Measurements from ENCODE around the gene SERPINE3.

Gene SERPINE3

DNA sequence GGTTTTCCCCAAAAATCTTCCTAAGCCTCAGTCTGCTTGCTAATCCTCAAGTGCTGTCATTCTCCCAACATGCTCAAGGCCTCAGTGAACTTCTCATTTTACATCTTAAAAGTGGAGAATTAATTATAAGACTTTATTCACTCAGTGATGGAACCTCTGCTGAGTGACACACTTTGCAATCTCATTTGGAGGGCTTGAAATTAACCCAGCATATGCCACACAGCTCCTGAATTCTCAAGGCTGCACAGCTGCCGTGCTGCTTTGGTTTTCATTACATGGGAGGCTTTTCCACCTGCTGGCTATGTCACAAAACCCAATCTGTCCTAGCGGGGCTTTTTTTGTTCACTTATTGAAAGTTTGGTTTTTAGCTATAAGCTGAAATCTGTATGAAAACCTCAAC, 28.3 kb upstream of the SERPINE3 start:
- TF ChIP-seq EZH2 (optimal IDR thresholded peaks at IDR 0.05; ENCODE audit: low read depth, low read length): no peak
- TF ChIP-seq, protein P1, sequence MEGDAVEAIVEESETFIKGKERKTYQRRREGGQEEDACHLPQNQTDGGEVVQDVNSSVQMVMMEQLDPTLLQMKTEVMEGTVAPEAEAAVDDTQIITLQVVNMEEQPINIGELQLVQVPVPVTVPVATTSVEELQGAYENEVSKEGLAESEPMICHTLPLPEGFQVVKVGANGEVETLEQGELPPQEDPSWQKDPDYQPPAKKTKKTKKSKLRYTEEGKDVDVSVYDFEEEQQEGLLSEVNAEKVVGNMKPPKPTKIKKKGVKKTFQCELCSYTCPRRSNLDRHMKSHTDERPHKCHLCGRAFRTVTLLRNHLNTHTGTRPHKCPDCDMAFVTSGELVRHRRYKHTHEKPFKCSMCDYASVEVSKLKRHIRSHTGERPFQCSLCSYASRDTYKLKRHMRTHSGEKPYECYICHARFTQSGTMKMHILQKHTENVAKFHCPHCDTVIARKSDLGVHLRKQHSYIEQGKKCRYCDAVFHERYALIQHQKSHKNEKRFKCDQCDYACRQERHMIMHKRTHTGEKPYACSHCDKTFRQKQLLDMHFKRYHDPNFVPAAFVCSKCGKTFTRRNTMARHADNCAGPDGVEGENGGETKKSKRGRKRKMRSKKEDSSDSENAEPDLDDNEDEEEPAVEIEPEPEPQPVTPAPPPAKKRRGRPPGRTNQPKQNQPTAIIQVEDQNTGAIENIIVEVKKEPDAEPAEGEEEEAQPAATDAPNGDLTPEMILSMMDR (IDR thresholded peaks at IDR 0.05; ENCODE audit: low read length): no peak
- no peak for TF ChIP-seq EZH2phosphoT487 (IDR thresholded peaks at IDR 0.05; ENCODE audit: low read length)
- H3K4me3 ChIP-seq (ENCODE audit: low read length): no peak overlapping the region
- H2AFZ ChIP-seq (ENCODE audit: low read length): no peak overlapping the region

DNA sequence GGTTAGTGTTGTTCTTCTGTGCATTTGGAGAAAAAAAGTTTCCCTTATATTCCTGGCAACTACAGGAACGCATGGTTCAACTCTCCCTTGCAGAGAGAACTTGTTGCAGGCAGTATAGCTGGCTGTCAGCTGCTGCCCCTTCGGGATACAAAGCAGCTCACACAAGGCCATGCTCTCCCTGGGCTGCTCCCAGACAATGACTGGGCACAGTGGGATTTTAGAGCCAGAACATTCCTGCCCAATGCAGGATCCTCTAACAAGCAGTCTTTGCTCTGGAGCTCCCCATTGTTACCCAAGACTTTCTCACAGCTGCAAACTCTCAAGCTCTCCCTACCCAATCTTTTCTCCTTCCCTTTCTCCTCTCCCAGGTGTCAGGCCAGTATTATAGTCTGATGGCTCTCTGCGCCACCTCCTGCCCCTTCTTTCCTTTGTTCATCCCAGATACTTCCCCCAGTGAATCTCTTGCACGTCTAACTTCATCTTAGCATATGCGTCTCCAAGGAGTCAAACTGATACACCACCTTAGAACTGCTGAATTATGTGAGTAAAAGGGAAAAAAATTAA, 27.5 kb upstream of the SERPINE3 start:
- Histone ChIP-seq H3K36me3 (replicated peaks; ENCODE audit: insufficient read depth, low read length) (no peaks in the 10 kb centered on the region), H3K27ac (ENCODE audit: low read length) (no peak overlapping the region), H4K20me1 (ENCODE audit: insufficient read depth, low read length) (no peaks in the 10 kb centered on the region), H3K9ac (ENCODE audit: low read length) (no peak overlapping the region), H3K79me2 (ENCODE audit: low read length) (no peaks in the 10 kb centered on the region), H2AFZ (ENCODE audit: low read length) (no peak overlapping the region), H3K4me3 (ENCODE audit: low read length) (no peak overlapping the region), H3K4me2 (ENCODE audit: low read depth, low read length) (no peak overlapping the region), H3K27me3 (replicated peaks; ENCODE audit: insufficient read depth, low read length) (no peaks in the 10 kb centered on the region), H3K4me1 (ENCODE audit: low read length) (no peaks in the 10 kb centered on the region), H3K9me2 (replicated peaks; ENCODE audit: insufficient read depth, low read length) (no peaks in the 10 kb centered on the region), H3F3A (ENCODE audit: insufficient read depth, low read length) (no peaks in the 10 kb centered on the region), H3K9me3 (replicated peaks; ENCODE audit: insufficient read depth, low read length) (no peaks in the 10 kb centered on the region)
- TF ChIP-seq EZH2 (optimal IDR thresholded peaks at IDR 0.05; ENCODE audit: low read depth, low read length) (no peak), EZH2phosphoT487 (IDR thresholded peaks at IDR 0.05; ENCODE audit: low read length) (no peak)
- TF ChIP-seq, protein P1 (IDR thresholded peaks at IDR 0.05; ENCODE audit: low read length): no peak
- DNase-seq: no peak

More for the DNA sequence above, 28.3 kb upstream of the SERPINE3 start:
- no peak overlapping the region for H3K27ac ChIP-seq (ENCODE audit: low read length)
- H3K79me2 ChIP-seq (ENCODE audit: low read length): no peaks in the 10 kb centered on the region
- no peaks in the 10 kb centered on the region for H3K9me2 ChIP-seq (replicated peaks; ENCODE audit: insufficient read depth, low read length)
- no peaks in the 10 kb centered on the region for H4K20me1 ChIP-seq (ENCODE audit: insufficient read depth, low read length)
- no peaks in the 10 kb centered on the region for H3F3A ChIP-seq (ENCODE audit: insufficient read depth, low read length)
- no peak for DNase-seq
- H3K9ac ChIP-seq (ENCODE audit: low read length): no peak overlapping the region
- H3K4me1 ChIP-seq (ENCODE audit: low read length): no peaks in the 10 kb centered on the region
- no peaks in the 10 kb centered on the region for H3K36me3 ChIP-seq (replicated peaks; ENCODE audit: insufficient read depth, low read length)
- H3K4me2 ChIP-seq (ENCODE audit: low read depth, low read length): no peak overlapping the region
- H3K27me3 ChIP-seq (replicated peaks; ENCODE audit: insufficient read depth, low read length): no peaks in the 10 kb centered on the region
- no peaks in the 10 kb centered on the region for H3K9me3 ChIP-seq (replicated peaks; ENCODE audit: insufficient read depth, low read length)

DNA sequence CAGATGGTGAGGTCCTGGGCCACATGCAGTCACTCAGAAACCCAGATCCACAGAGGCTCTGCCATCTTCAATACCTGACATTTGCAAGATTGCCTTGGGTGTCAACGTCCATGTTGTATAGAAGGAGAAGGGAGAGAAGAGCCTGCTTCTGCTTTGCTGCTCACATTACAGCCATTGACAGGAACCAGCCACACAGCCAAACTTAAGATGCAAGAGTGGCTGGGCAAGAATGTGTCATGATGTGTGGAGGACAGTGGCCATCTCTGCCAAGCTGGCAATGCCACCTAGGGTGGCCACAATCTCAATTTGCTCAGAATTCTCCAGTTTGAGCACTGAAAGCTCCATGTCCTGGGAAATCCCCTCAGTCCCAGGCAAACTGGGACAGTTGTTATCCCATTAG, 25.9 kb upstream of the SERPINE3 start:
- Histone ChIP-seq H3K4me2 (ENCODE audit: low read depth, low read length) (no peak overlapping the region), H3K9me2 (replicated peaks; ENCODE audit: insufficient read depth, low read length) (no peaks in the 10 kb centered on the region), H4K20me1 (ENCODE audit: insufficient read depth, low read length) (no peaks in the 10 kb centered on the region), H3F3A (ENCODE audit: insufficient read depth, low read length) (no peaks in the 10 kb centered on the region), H3K4me1 (ENCODE audit: low read length) (no peaks in the 10 kb centered on the region), H3K4me3 (ENCODE audit: low read length) (no peak overlapping the region), H2AFZ (ENCODE audit: low read length) (no peak overlapping the region), H3K9me3 (replicated peaks; ENCODE audit: insufficient read depth, low read length) (no peaks in the 10 kb centered on the region), H3K9ac (ENCODE audit: low read length) (no peak overlapping the region), H3K36me3 (replicated peaks; ENCODE audit: insufficient read depth, low read length) (no peaks in the 10 kb centered on the region), H3K27me3 (replicated peaks; ENCODE audit: insufficient read depth, low read length) (no peaks in the 10 kb centered on the region), H3K79me2 (ENCODE audit: low read length) (no peaks in the 10 kb centered on the region), H3K27ac (ENCODE audit: low read length) (no peak overlapping the region)
- no peak for TF ChIP-seq EZH2 (optimal IDR thresholded peaks at IDR 0.05; ENCODE audit: low read depth, low read length)
- TF ChIP-seq, protein P1 (IDR thresholded peaks at IDR 0.05; ENCODE audit: low read length): no peak
- TF ChIP-seq EZH2phosphoT487 (IDR thresholded peaks at IDR 0.05; ENCODE audit: low read length): no peak
- DNase-seq: no peak

Measured in MM.1S (cell line).